ENCODE results near the gene PTPA.
"Not testable (repeated sequence)": the region's sequence is repeated elsewhere in the genome, so short reads cannot be mapped to it uniquely, and the experiment has no call there.

PTPA gene

GRCh38 chr9:129175825-129176633 is 64.8 kb downstream of the PTPA start:
- DNase-seq (ENCODE audit: low read depth in 3 of 3): peak in 1 of 3 experiments; percentile 65

DNA sequence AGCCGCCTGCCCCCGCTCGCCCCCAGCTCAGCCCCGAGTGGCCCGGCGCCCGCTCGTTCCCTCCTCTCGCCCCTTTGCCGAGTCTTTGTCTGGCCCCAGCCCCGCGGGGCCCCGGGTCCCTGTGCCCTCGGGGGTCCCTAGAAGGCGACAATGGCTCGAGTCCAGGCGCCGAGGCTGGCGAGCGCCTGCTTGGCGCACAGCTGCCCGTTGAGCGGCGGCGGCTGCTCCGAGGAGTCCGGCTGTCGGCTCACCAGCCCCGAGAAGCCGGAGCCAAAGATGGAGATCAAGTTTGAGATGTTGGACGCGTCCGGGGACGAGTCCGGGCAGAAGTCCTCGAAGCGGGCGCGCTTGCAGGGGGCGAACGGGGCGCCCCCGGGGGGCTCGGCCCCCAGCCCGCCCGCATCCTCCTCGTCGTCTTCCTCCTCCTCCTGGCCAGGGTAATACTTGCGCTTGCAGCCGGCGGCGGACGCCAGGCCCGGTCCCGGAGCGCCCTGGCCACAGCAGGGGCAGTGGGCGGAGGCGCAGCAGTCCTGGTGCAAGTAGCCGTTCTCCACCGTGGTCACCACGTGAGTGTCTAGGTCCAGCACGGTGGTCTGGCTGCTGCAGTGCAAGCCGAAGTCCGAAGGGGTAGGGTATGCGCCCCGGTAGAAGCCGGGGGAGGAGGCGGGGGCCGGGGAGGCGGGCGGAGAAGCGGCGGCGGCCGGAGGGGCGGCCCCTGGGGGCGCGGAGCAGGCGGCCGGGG is 65.7 kb downstream of the PTPA start:
- DNase-seq (ENCODE audit: low read depth in 3 of 3): no peak

GRCh38 chr9:129177443-129177790 is 66.2 kb downstream of the PTPA start:
- no peak for DNase-seq (ENCODE audit: low read depth in 3 of 3)

- DNase-seq (ENCODE audit: low read depth in 3 of 3): peak; percentile 78 to 92 (median 82)
Observed at GRCh38 chr9:129177791-129178567, 66.8 kb downstream of the PTPA start, which contains the start of gene IER5L. IER5L (minus strand) TSS chr9:129178261; CDS start chr9:129178052, 209 bp downstream.

GRCh38 chr9:129178568-129179382 is 67.6 kb downstream of the PTPA start:
- DNase-seq (ENCODE audit: low read depth in 3 of 3): no peak

- no peak for DNase-seq (ENCODE audit: low read depth in 3 of 3)
Observed at GRCh38 chr9:129181246-129181645, 70.0 kb downstream of the PTPA start.

DNA sequence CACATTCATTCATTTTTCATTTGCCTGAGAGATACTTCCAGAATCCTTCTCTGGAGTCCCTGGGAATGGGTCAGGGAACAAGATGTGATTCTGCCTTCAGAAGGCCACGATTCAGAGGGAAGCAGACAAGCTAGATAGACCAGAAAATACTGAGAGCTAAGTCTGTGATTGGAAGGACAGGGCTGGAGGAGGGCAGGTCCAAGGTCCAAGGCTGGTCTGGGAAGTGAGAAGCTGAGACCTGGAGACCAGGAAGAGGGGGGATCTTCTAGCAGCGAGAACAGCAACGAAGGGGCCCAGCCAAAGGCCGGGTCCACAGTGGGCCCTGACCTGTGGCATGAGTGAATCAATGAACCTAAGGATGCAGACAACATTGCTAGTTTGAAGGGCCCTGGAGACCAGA is 70.9 kb downstream of the PTPA start:
- DNase-seq (ENCODE audit: low read depth in 3 of 3): no peak

DNA sequence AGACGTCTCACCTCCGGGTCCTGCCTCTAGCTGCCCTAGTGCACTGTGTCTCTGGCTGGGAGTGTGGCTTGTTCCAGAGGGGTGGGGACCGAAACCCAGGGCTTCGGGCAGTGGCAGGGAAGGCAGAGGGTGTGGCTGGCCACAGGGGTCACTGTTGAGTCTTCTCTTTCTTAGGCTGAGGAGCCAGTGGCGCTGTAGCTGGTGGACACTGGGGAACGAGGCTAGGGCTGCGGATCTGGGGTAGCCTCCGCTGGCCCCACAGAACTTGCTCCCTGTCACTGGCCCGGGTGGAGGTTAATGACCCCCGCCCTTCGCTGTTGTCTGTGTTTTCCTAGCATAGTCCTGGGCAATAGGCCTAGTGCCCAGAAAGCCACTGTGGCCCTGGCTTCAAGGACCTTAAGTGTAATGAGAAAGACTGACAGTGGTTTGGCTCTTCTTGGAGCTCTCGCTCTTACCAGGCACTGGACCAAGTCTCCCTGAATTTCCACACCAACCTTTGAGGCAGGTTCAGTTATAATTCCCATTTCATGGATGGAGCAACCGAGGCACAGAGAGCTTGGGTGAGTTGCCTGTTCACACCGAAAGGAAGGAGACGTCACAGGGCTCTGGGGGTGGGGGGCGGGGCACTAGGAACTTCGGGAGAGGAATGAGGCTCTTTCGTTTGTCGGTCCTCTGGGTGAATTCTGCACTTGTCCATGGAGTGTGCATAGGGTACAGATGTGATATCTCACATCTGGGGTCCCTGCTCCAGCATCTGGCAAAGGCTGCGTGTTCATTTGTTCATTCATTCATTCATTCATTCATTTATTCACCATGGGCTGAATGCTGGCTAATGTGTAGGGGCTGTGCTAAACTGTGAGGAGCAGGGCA is 71.6 kb downstream of the PTPA start:
- DNase-seq (ENCODE audit: low read depth in 3 of 3): no peak

DNA sequence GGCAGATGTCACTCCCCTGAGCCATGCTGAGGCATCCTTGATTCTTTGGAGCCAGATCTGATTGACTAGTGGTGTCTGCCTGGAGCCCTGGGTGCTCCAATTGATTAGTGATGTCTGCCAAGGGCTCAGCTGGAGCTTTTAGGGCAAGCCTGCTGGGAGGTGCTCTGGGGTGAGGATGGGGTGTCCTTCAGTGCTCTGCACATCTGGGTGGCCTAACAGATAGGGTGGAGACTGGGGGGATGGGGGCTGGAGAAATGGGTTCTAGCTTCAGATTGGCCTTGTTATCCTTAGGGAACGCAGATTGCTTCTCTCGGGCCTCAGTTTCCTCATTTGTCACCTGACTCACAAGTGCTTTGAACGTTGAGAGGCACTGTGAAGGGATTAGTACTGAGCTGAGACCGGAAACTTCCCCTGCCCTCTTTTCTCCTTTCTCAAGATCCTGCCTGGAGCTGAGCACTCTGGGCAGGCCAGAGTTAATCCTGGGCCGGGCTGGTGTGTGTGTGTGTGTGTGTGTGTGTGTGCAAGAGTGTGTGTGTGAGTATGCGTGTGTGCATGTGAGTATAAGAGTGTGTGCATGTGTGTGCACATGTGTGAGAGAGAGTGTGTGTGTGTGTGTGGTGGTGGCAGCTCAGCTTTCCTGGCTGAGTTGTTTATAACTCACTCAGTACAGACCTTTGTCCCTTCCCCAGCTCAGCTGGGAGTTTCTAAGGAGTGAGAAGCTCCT is 72.4 kb downstream of the PTPA start:
- DNase-seq (ENCODE audit: low read depth in 3 of 3): no peak

- no peak for DNase-seq (ENCODE audit: low read depth in 3 of 3)
Observed at GRCh38 chr9:129184219-129184524, 73.0 kb downstream of the PTPA start.

DNA sequence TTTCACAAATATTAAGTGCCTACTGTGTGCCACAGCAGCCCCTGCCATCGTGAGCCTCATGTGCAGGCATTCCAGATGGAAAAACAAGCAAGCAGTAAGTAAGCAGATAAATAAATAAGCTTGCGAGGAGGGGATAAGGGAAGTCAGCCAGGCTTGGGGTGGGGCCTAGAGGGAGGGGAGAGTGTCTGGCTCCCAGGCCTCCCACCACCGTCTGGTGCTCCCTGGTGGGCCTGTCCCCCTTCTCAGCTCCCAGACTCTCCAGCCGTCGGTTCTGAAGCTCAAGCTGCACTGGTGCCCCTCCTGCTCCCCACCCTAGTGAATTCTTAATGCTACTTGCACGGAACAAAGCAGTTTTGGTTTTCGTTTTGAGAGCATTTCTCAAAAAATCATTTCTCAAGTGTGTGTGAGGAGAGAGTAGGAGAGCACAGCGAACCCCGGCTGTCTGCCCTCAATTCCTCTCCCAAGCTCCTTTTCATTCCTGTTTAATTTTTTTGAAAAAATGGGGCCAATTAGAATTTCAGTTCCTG is 73.4 kb downstream of the PTPA start:
- no peak for DNase-seq (ENCODE audit: low read depth in 3 of 3)

- no peak for DNase-seq (ENCODE audit: low read depth in 3 of 3)
Observed at GRCh38 chr9:129185402-129185801, 74.2 kb downstream of the PTPA start.

GRCh38 chr9:129185991-129186390 is 74.8 kb downstream of the PTPA start:
- peak in 1 of 3 experiments; percentile 25 for DNase-seq (ENCODE audit: low read depth in 3 of 3)

GRCh38 chr9:129187042-129187441 is 75.8 kb downstream of the PTPA start:
- no peak for DNase-seq (ENCODE audit: low read depth in 3 of 3)

- not testable (repeated sequence) for DNase-seq (ENCODE audit: low read depth in 3 of 3)
Observed at GRCh38 chr9:129189971-129190370, 78.8 kb downstream of the PTPA start.

DNA sequence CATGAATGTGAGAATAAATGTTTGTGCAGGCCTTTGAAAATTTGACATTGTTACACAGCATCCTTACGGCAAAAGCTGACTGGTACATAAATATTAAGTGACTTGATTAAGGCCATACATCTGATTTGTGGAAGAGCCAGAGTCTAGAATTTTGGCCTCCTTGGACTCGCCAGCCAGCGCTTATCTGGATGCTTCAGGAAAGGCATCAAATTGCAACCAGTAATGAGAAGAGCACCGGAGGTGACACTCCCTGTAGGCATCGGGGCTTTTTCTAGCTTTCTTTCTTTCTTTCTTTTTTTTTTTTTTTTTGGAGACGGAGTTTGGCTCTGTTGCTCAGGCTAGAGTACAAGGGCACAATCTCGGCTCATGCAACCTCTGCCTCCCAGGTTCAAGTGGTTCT is 80.0 kb downstream of the PTPA start:
- no peak for DNase-seq (ENCODE audit: low read depth in 3 of 3)

DNA sequence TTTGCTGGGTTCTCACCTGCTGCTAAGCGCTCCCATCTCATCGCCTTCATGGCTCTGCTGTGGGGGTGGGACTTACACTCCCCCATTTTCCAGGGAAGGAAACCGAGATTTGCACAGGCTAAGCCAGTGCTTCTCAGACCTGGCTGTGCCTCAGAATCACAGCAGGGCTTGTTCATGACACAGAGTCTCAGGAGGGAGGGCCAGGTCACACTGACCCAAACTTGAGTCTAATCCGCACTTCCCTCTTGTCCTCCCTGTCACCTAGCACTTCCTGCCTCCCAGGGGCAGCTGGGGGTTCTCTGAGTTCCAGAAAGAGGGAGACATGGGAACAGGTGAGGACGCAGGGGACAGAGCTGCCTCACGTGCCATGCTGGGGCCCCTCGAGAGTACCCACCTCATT is 82.4 kb downstream of the PTPA start:
- no peak for DNase-seq (ENCODE audit: low read depth in 3 of 3)

GRCh38 chr9:129194221-129194620 is 83.0 kb downstream of the PTPA start:
- DNase-seq (ENCODE audit: low read depth in 3 of 3): no peak

GRCh38 chr9:129195606-129196005 is 84.4 kb downstream of the PTPA start:
- DNase-seq (ENCODE audit: low read depth in 3 of 3): no peak

GRCh38 chr9:129197045-129197444 is 85.8 kb downstream of the PTPA start:
- not testable (repeated sequence) for DNase-seq (ENCODE audit: low read depth in 3 of 3)

All from stimulated activated CD4-positive, alpha-beta T cell treated with anti-CD3 and anti-CD28 coated beads, TNF-alpha, amount 100 ng/mL, for 24 hours (primary cell).